Muscle layer of duodenum (tissue), 2 donors: Measurements from ENCODE around the gene YDJC.

Experiments
- H3K27ac ChIP-seq: one replicate; pipeline ENCODE4 v1.7.0; 2013; ENCODE audit warnings: mild to moderate bottlenecking, low read length
- H3K27me3 ChIP-seq: one replicate; pipeline ENCODE4 v1.7.0; 2013; ENCODE audit warnings: low read depth, mild to moderate bottlenecking, control low read depth, low read length
- H3K36me3 ChIP-seq, 2 donors: one replicate each; pipeline ENCODE4 v1.7.0; 2013; ENCODE audit warnings: low read length in 2 of 2, control low read depth in 1 of 2, mild to moderate bottlenecking in 1 of 2; ENCODE audit not compliant: insufficient read depth in 2 of 2, control insufficient read depth in 1 of 2
- H3K4me1 ChIP-seq, 2 donors: one replicate each; pipeline ENCODE4 v1.7.0; 2013; ENCODE audit warnings: low read length in 2 of 2, mild to moderate bottlenecking in 2 of 2, control low read depth in 1 of 2, moderate library complexity in 1 of 2; ENCODE audit not compliant: insufficient read depth in 2 of 2, control insufficient read depth in 1 of 2
- H3K4me3 ChIP-seq, 2 donors: one replicate each; pipeline ENCODE4 v1.7.0; 2013; ENCODE audit warnings: low read length in 2 of 2, low read depth in 1 of 2, mild to moderate bottlenecking in 1 of 2
- H3K9me3 ChIP-seq, 2 donors: one replicate each; pipeline ENCODE4 v1.7.0; 2013; ENCODE audit warnings: low read length in 2 of 2, control low read depth in 1 of 2, mild to moderate bottlenecking in 1 of 2; ENCODE audit not compliant: control insufficient read depth in 1 of 2
- donor health status: healthy.

The YDJC gene

GRCh38 chr22:21594865-21595452 is 34.9 kb downstream of the YDJC start:
- peaks cover 0 to 23% of the 10 kb centered on the region in 2 donors for H3K4me1 ChIP-seq
- no peak overlapping the region for H3K4me3 ChIP-seq
- H3K9me3 ChIP-seq, result no peaks in the 10 kb centered on the region
- H3K36me3 ChIP-seq, result peaks cover 30 to 37% of the 10 kb centered on the region in 2 donors
- H3K27me3 ChIP-seq, result no peaks in the 10 kb centered on the region
- no peak overlapping the region for H3K27ac ChIP-seq

- Histone ChIP-seq H3K27me3 (no peaks in the 10 kb centered on the region), H3K27ac (no peak overlapping the region), H3K36me3 (peaks cover 30 to 37% of the 10 kb centered on the region in 2 donors), H3K4me1 (peaks cover 0 to 27% of the 10 kb centered on the region in 2 donors), H3K4me3 (no peak overlapping the region), H3K9me3 (no peaks in the 10 kb centered on the region)
Observed at GRCh38 chr22:21593406-21594232, 36.2 kb downstream of the YDJC start.

GRCh38 chr22:21592422-21592821 is 37.4 kb downstream of the YDJC start:
- Histone ChIP-seq H3K27ac (no peak overlapping the region), H3K27me3 (no peaks in the 10 kb centered on the region), H3K4me1 (peaks cover 4 to 36% of the 10 kb centered on the region in 2 donors), H3K9me3 (no peaks in the 10 kb centered on the region), H3K4me3 (no peak overlapping the region), H3K36me3 (peaks cover 30 to 37% of the 10 kb centered on the region in 2 donors)

- Histone ChIP-seq H3K36me3 (peaks cover 30 to 37% of the 10 kb centered on the region in 2 donors), H3K4me3 (no peak overlapping the region), H3K4me1 (peaks cover 4 to 39% of the 10 kb centered on the region in 2 donors), H3K27ac (no peak overlapping the region), H3K9me3 (no peaks in the 10 kb centered on the region), H3K27me3 (no peaks in the 10 kb centered on the region)
Observed at GRCh38 chr22:21591695-21592094, 38.1 kb downstream of the YDJC start.

- Histone ChIP-seq H3K4me1 (peaks cover 4 to 39% of the 10 kb centered on the region in 2 donors), H3K4me3 (no peak overlapping the region), H3K27me3 (no peaks in the 10 kb centered on the region), H3K36me3 (peaks cover 30 to 33% of the 10 kb centered on the region in 2 donors), H3K9me3 (no peaks in the 10 kb centered on the region), H3K27ac (no peak overlapping the region)
Observed at GRCh38 chr22:21590809-21591641, 38.8 kb downstream of the YDJC start.

- H3K9me3 ChIP-seq, result no peaks in the 10 kb centered on the region
- no peak overlapping the region for H3K27ac ChIP-seq
- peaks cover 4 to 39% of the 10 kb centered on the region in 2 donors for H3K4me1 ChIP-seq
- peaks cover 17 to 20% of the 10 kb centered on the region in 2 donors for H3K36me3 ChIP-seq
- H3K4me3 ChIP-seq, result no peak overlapping the region
- no peaks in the 10 kb centered on the region for H3K27me3 ChIP-seq
Observed at GRCh38 chr22:21589396-21589795, 40.4 kb downstream of the YDJC start.

GRCh38 chr22:21587803-21588611 is 41.8 kb downstream of the YDJC start:
- Histone ChIP-seq H3K27me3 (no peaks in the 10 kb centered on the region), H3K36me3 (peaks cover 3 to 11% of the 10 kb centered on the region in 2 donors), H3K4me1 (peaks cover 5 to 44% of the 10 kb centered on the region in 2 donors), H3K9me3 (no peaks in the 10 kb centered on the region), H3K4me3 (no peak overlapping the region), H3K27ac (no peak overlapping the region)

GRCh38 chr22:21585389-21585788 is 44.4 kb downstream of the YDJC start:
- Histone ChIP-seq H3K27me3 (no peaks in the 10 kb centered on the region), H3K4me1 (peaks cover 13 to 35% of the 10 kb centered on the region in 2 donors), H3K9me3 (no peaks in the 10 kb centered on the region)

GRCh38 chr22:21582801-21583740 is 46.8 kb downstream of the YDJC start:
- Histone ChIP-seq H3K4me1 (peaks cover 17 to 27% of the 10 kb centered on the region in 2 donors), H3K4me3 (no peak overlapping the region), H3K27me3 (no peaks in the 10 kb centered on the region), H3K36me3 (peaks cover 3 to 4% of the 10 kb centered on the region in 2 donors), H3K9me3 (no peaks in the 10 kb centered on the region), H3K27ac (no peak overlapping the region)

More at GRCh38 chr22:21585389-21585788, 44.4 kb downstream of the YDJC start:
- H3K36me3 ChIP-seq, result peaks cover 0 to 4% of the 10 kb centered on the region in 2 donors
- H3K27ac ChIP-seq, result no peak overlapping the region
- no peak overlapping the region for H3K4me3 ChIP-seq
